ENCODE data around the gene PLCZ1. TPM values are rescaled to one million over a fixed set of nuclear protein-coding genes. Genes with fewer than 3 reads are reported as not detected.

Gene PLCZ1
- total and polyA plus RNA-seq, 8 donors = 0.73 TPM; not detected in 7

- intact Hi-C loops (cut with DNase I; ENCODE audit: low total_unique reads) = no loop called here
- peak overlapping the region in 1 of 4 donors; percentile 9 for H3K4me3 ChIP-seq
- H3K9me3 ChIP-seq = no peaks in the 10 kb centered on the region
- H3K27me3 ChIP-seq = no peaks in the 10 kb centered on the region
- H3K27ac ChIP-seq = no peak overlapping the region
- TF ChIP-seq, protein P1, sequence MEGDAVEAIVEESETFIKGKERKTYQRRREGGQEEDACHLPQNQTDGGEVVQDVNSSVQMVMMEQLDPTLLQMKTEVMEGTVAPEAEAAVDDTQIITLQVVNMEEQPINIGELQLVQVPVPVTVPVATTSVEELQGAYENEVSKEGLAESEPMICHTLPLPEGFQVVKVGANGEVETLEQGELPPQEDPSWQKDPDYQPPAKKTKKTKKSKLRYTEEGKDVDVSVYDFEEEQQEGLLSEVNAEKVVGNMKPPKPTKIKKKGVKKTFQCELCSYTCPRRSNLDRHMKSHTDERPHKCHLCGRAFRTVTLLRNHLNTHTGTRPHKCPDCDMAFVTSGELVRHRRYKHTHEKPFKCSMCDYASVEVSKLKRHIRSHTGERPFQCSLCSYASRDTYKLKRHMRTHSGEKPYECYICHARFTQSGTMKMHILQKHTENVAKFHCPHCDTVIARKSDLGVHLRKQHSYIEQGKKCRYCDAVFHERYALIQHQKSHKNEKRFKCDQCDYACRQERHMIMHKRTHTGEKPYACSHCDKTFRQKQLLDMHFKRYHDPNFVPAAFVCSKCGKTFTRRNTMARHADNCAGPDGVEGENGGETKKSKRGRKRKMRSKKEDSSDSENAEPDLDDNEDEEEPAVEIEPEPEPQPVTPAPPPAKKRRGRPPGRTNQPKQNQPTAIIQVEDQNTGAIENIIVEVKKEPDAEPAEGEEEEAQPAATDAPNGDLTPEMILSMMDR (IDR thresholded peaks at IDR 0.05) = no peak
- TF ChIP-seq POLR2AphosphoS5 (IDR thresholded peaks at IDR 0.05) = peak in 2 of 3 donors; percentile 14 to 24
- DNase-seq = no peak
- H3K36me3 ChIP-seq = no peaks in the 10 kb centered on the region
- 42 to 66% (median 57%) methylated on average over 6 of the region's 6 CpGs for WGBS, 5 donors
- peaks cover 0 to 22% (median 14%) of the 10 kb centered on the region in 4 donors for H3K4me1 ChIP-seq
Observed at GRCh38 chr12:18754124-18754707, 16.4 kb upstream of the PLCZ1 start.

GRCh38 chr12:18753481-18754123 is 15.8 kb upstream of the PLCZ1 start:
- Histone ChIP-seq H3K27me3 (no peaks in the 10 kb centered on the region), H3K4me1 (peaks cover 0 to 22% (median 14%) of the 10 kb centered on the region in 4 donors), H3K4me3 (peak overlapping the region in 1 of 4 donors; percentile 9), H3K36me3 (no peaks in the 10 kb centered on the region), H3K27ac (peak overlapping the region in 1 of 5 donors; percentile 14), H3K9me3 (no peaks in the 10 kb centered on the region)
- peak in 1 of 2 donors; percentile 29 for DNase-seq
- intact Hi-C loops (cut with DNase I; ENCODE audit: low total_unique reads) = no loop called here
- no peak for TF ChIP-seq POLR2AphosphoS5 (IDR thresholded peaks at IDR 0.05)
- TF ChIP-seq, protein P1 (IDR thresholded peaks at IDR 0.05) = no peak
- TF ChIP-seq EP300 (IDR thresholded peaks at IDR 0.05) = no peak
- TF ChIP-seq POLR2A (IDR thresholded peaks at IDR 0.05) = no peak
- WGBS, 5 donors = 52 to 61% (median 59%) methylated on average over 16 of the region's 16 CpGs

GRCh38 chr12:18752947-18753346 is 15.1 kb upstream of the PLCZ1 start:
- TF ChIP-seq EP300 (IDR thresholded peaks at IDR 0.05) (no peak), POLR2AphosphoS5 (IDR thresholded peaks at IDR 0.05) (no peak), POLR2A (IDR thresholded peaks at IDR 0.05) (no peak)
- TF ChIP-seq, protein P1 (IDR thresholded peaks at IDR 0.05) = no peak
- H3K27ac ChIP-seq = no peak overlapping the region
- intact Hi-C loops (cut with DNase I; ENCODE audit: low total_unique reads) = no loop called here

GRCh38 chr12:18752280-18752920 is 14.6 kb upstream of the PLCZ1 start:
- H3K27ac ChIP-seq = no peak overlapping the region
- H3K9me3 ChIP-seq = no peaks in the 10 kb centered on the region
- intact Hi-C loops (cut with DNase I; ENCODE audit: low total_unique reads) = no loop called here
- no peaks in the 10 kb centered on the region for H3K27me3 ChIP-seq
- TF ChIP-seq, protein P1 (IDR thresholded peaks at IDR 0.05) = no peak
- TF ChIP-seq POLR2AphosphoS5 (IDR thresholded peaks at IDR 0.05) = no peak
- TF ChIP-seq POLR2A (IDR thresholded peaks at IDR 0.05) = no peak
- no peak for TF ChIP-seq EP300 (IDR thresholded peaks at IDR 0.05)
- peak in 1 of 2 donors; percentile 30 for DNase-seq
- no peaks in the 10 kb centered on the region for H3K36me3 ChIP-seq
- peaks cover 0 to 31% (median 14%) of the 10 kb centered on the region in 4 donors for H3K4me1 ChIP-seq
- H3K4me3 ChIP-seq = no peak overlapping the region
- 59 to 71% (median 69%) methylated on average over 6 of the region's 6 CpGs for WGBS, 5 donors

More at GRCh38 chr12:18752947-18753346, 15.1 kb upstream of the PLCZ1 start:
- Histone ChIP-seq H3K4me1 (peaks cover 0 to 27% (median 14%) of the 10 kb centered on the region in 4 donors), H3K27me3 (no peaks in the 10 kb centered on the region), H3K9me3 (no peaks in the 10 kb centered on the region), H3K36me3 (no peaks in the 10 kb centered on the region), H3K4me3 (no peak overlapping the region)
- WGBS, 5 donors = 65 to 86% (median 79%) methylated on average over 1 of the region's 1 CpG
- DNase-seq = peak in 1 of 2 donors; percentile 5

All from stomach (tissue), 9 donors.